OCI-LY1 (cell line): ENCODE results near the gene SCIN.

Experiments
- H2AFZ ChIP-seq: fragments of 200-600 bp; sonication (generic), shearing (Covaris generic); 2 replicates; pipeline ENCODE4 v1.6.0; 2014; ENCODE audit warnings: antibody characterized with exemption, mild to moderate bottlenecking, low read length
- H3F3A ChIP-seq: fragments of 200-600 bp; sonication (generic), shearing (Covaris generic); 2 replicates; pipeline ENCODE4 v1.6.0; 2014; ENCODE audit warnings: mild to moderate bottlenecking, antibody characterized with exemption, low read length, moderate library complexity; ENCODE audit not compliant: insufficient read depth
- H3K27ac ChIP-seq: fragments of 200-600 bp; sonication (generic); 2 replicates; pipeline ENCODE4 v1.5.1; 2014; ENCODE audit warnings: low read length, mixed run types, mild to moderate bottlenecking, low read depth; ENCODE audit not compliant: poor library complexity, severe bottlenecking
- H3K27me3 ChIP-seq: fragments of 200-600 bp; sonication (generic); 2 replicates; pipeline ENCODE4 v1.6.0; 2014; ENCODE audit warnings: antibody characterized with exemption, mild to moderate bottlenecking, low read length, moderate library complexity; ENCODE audit not compliant: insufficient read depth
- H3K36me3 ChIP-seq: fragments of 200-600 bp; sonication (generic); 2 replicates; pipeline ENCODE4 v1.6.1; 2014; ENCODE audit warnings: mild to moderate bottlenecking, antibody characterized with exemption, low read length, moderate library complexity, mixed read lengths; ENCODE audit not compliant: insufficient read depth
- H3K4me1 ChIP-seq: fragments of 200-600 bp; sonication (generic); 2 replicates; pipeline ENCODE4 v1.5.1; 2014; ENCODE audit warnings: mild to moderate bottlenecking, low read length, moderate library complexity; ENCODE audit not compliant: insufficient read depth, severe bottlenecking
- H3K4me2 ChIP-seq: fragments of 200-600 bp; sonication (generic), shearing (Covaris generic); 2 replicates; pipeline ENCODE4 v1.6.1; 2014; ENCODE audit warnings: low read length
- H3K4me3 ChIP-seq: fragments of 200-600 bp; sonication (generic); 2 replicates; pipeline ENCODE4 v1.5.1; 2014; ENCODE audit warnings: low read length, low read depth, mild to moderate bottlenecking, mixed read lengths; ENCODE audit not compliant: poor library complexity, severe bottlenecking
- H3K79me2 ChIP-seq: fragments of 200-600 bp; shearing (Covaris generic); 2 replicates; pipeline ENCODE4 v1.6.1; 2016; ENCODE audit warnings: mixed run types, low read length, mixed read lengths; ENCODE audit not compliant: insufficient read depth
- H3K9ac ChIP-seq: fragments of 200-600 bp; sonication (generic), shearing (Covaris generic); 2 replicates; pipeline ENCODE4 v1.6.1; 2014; ENCODE audit warnings: mild to moderate bottlenecking, low read length, mixed read lengths
- H3K9me2 ChIP-seq: fragments of 200-600 bp; sonication (generic), shearing (Covaris generic); 2 replicates; pipeline ENCODE4 v1.6.1; 2014; ENCODE audit warnings: low read depth, mild to moderate bottlenecking, low read length, mixed read lengths
- H3K9me3 ChIP-seq: fragments of 200-600 bp; shearing (Covaris generic); 2 replicates; pipeline ENCODE4 v1.6.1; 2014; ENCODE audit warnings: low read length, mixed read lengths
- H4K20me1 ChIP-seq: fragments of 200-600 bp; sonication (generic), shearing (Covaris generic); 2 replicates; pipeline ENCODE4 v1.6.0; 2016; ENCODE audit warnings: mild to moderate bottlenecking, low read length; ENCODE audit not compliant: insufficient read depth
- CTCF ChIP-seq: fragments of 200-600 bp; sonication (generic), shearing (Covaris generic); IDR thresholded peaks from 2 replicates; pipeline ENCODE4 v1.5.1; 2017; ENCODE audit warnings: mild to moderate bottlenecking, antibody characterized with exemption, low read length, moderate library complexity, mixed read lengths
- EZH2 ChIP-seq: fragments of 200-600 bp; sonication (generic), shearing (Covaris generic); IDR thresholded peaks from 2 replicates; pipeline ENCODE4 v1.8.0; 2017; ENCODE audit warnings: borderline replicate concordance, mixed run types, mild to moderate bottlenecking, antibody characterized with exemption, low read length, moderate library complexity, mixed read lengths

SCIN gene

GRCh38 chr7:12638851-12639456 lies 68.4 kb downstream of the SCIN start:
- H3K4me2 ChIP-seq, result no peak overlapping the region
- H3K4me1 ChIP-seq, result no peaks in the 10 kb centered on the region
- no peak overlapping the region for H3K27ac ChIP-seq
- H3K9me3 ChIP-seq, result no peaks in the 10 kb centered on the region
- H3K79me2 ChIP-seq, result no peaks in the 10 kb centered on the region
- no peaks in the 10 kb centered on the region for H4K20me1 ChIP-seq
- H3K9me2 ChIP-seq, result no peaks in the 10 kb centered on the region
- H2AFZ ChIP-seq, result no peak overlapping the region
- H3K27me3 ChIP-seq, result no peaks in the 10 kb centered on the region
- peak; percentile 64 for TF ChIP-seq CTCF
- no peak for TF ChIP-seq EZH2
- H3K36me3 ChIP-seq, result no peaks in the 10 kb centered on the region
- no peak overlapping the region for H3K4me3 ChIP-seq
- H3K9ac ChIP-seq, result no peak overlapping the region
- H3F3A ChIP-seq, result no peaks in the 10 kb centered on the region

GRCh38 chr7:12640299-12641096 lies 70.0 kb downstream of the SCIN start:
- TF ChIP-seq EZH2 (no peak), CTCF (no peak)
- no peak overlapping the region for H3K9ac ChIP-seq
- H3K27me3 ChIP-seq, result no peaks in the 10 kb centered on the region
- H3K4me2 ChIP-seq, result no peak overlapping the region
- no peaks in the 10 kb centered on the region for H3K79me2 ChIP-seq
- no peak overlapping the region for H3K27ac ChIP-seq
- H3K4me1 ChIP-seq, result no peaks in the 10 kb centered on the region
- no peak overlapping the region for H2AFZ ChIP-seq
- H3K4me3 ChIP-seq, result no peak overlapping the region
- H3K9me2 ChIP-seq, result no peaks in the 10 kb centered on the region
- H3F3A ChIP-seq, result no peaks in the 10 kb centered on the region
- no peaks in the 10 kb centered on the region for H3K36me3 ChIP-seq
- no peaks in the 10 kb centered on the region for H4K20me1 ChIP-seq
- H3K9me3 ChIP-seq, result no peaks in the 10 kb centered on the region

GRCh38 chr7:12641196-12641595 lies 70.7 kb downstream of the SCIN start:
- no peaks in the 10 kb centered on the region for H3K27me3 ChIP-seq
- no peak overlapping the region for H3K4me3 ChIP-seq
- no peaks in the 10 kb centered on the region for H3K4me1 ChIP-seq
- no peak overlapping the region for H3K4me2 ChIP-seq
- H3K27ac ChIP-seq, result no peak overlapping the region
- no peaks in the 10 kb centered on the region for H4K20me1 ChIP-seq
- TF ChIP-seq CTCF (no peak), EZH2 (no peak)
- no peaks in the 10 kb centered on the region for H3K79me2 ChIP-seq
- H3K9ac ChIP-seq, result no peak overlapping the region
- no peaks in the 10 kb centered on the region for H3F3A ChIP-seq
- no peaks in the 10 kb centered on the region for H3K9me3 ChIP-seq
- no peak overlapping the region for H2AFZ ChIP-seq
- H3K36me3 ChIP-seq, result no peaks in the 10 kb centered on the region
- no peaks in the 10 kb centered on the region for H3K9me2 ChIP-seq
